Measurements from ENCODE around the gene PTBP2.
A peak's percentile ranks its signal among the peaks of the same experiment; 100 is the strongest.

PTBP2 gene

GRCh38 chr1:96721416-96722160 lies at the start of gene PTBP2:
Gene PTBP2, plus strand, starts transcription at chr1:96721784. Its CDS starts 81 bp downstream, at chr1:96721865.
- DNase-seq = peak; percentile 63

GRCh38 chr1:96674915-96675314 lies 46.7 kb upstream of the PTBP2 start:
- no peak for DNase-seq

- no peak for DNase-seq
Observed at GRCh38 chr1:96682056-96682455, 39.5 kb upstream of the PTBP2 start.

GRCh38 chr1:96683931-96684330 lies 37.7 kb upstream of the PTBP2 start:
- no peak for DNase-seq

- DNase-seq = no peak
Observed at GRCh38 chr1:96684744-96685143, 36.8 kb upstream of the PTBP2 start.

- DNase-seq = no peak
Observed at GRCh38 chr1:96688767-96689166, 32.8 kb upstream of the PTBP2 start.

- no peak for DNase-seq
Observed at GRCh38 chr1:96695954-96696353, 25.6 kb upstream of the PTBP2 start.

GRCh38 chr1:96698342-96698983 lies 23.1 kb upstream of the PTBP2 start:
- DNase-seq = no peak

- no peak for DNase-seq
Observed at GRCh38 chr1:96703186-96703585, 18.4 kb upstream of the PTBP2 start.

- no peak for DNase-seq
Observed at GRCh38 chr1:96707023-96707422, 14.6 kb upstream of the PTBP2 start.

GRCh38 chr1:96708482-96708881 lies 13.1 kb upstream of the PTBP2 start:
- no peak for DNase-seq

GRCh38 chr1:96710708-96711477 lies 10.7 kb upstream of the PTBP2 start:
- no peak for DNase-seq

GRCh38 chr1:96713649-96714048 lies 7.9 kb upstream of the PTBP2 start:
- no peak for DNase-seq

GRCh38 chr1:96714881-96715280 lies 6.7 kb upstream of the PTBP2 start:
- no peak for DNase-seq

- DNase-seq = no peak
Observed at GRCh38 chr1:96715482-96715881, 6.1 kb upstream of the PTBP2 start.

GRCh38 chr1:96721053-96721415 lies 550 bp upstream of the PTBP2 start:
- no peak for DNase-seq

- DNase-seq = peak; percentile 32
Observed at GRCh38 chr1:96722161-96722922, 758 bp downstream of the PTBP2 start.

- no peak for DNase-seq
Observed at GRCh38 chr1:96722958-96723357, 1.4 kb downstream of the PTBP2 start.

- no peak for DNase-seq
Observed at GRCh38 chr1:96723377-96723776, 1.8 kb downstream of the PTBP2 start.

- DNase-seq = no peak
Observed at GRCh38 chr1:96723936-96724335, 2.4 kb downstream of the PTBP2 start.

GRCh38 chr1:96727860-96728259 lies 6.3 kb downstream of the PTBP2 start:
- DNase-seq = no peak

- DNase-seq = no peak
Observed at GRCh38 chr1:96730574-96731298, 9.2 kb downstream of the PTBP2 start.

All from NCI-H510A treated with DMSO at 0.1 percent for 48 hours (cell line).